GM21717 (cell line): Measurements from ENCODE around the gene FBXW11.
"Not testable (repeated sequence)": the region's sequence is repeated elsewhere in the genome, so short reads cannot be mapped to it uniquely, and the experiment has no call there.

ENCODE experiments used
- ATAC-seq: cut with Tn5 transposase; IDR thresholded peaks from one replicate; pipeline ENCODE4 v1.9.1; 2021; ENCODE audit warnings: mild to moderate bottlenecking, moderate library complexity; ENCODE audit not compliant: unreplicated experiment

FBXW11 gene

GRCh38 chr5:171956314-171956713 lies 50.1 kb downstream of the FBXW11 start:
- no peak for ATAC-seq

- no peak for ATAC-seq
These were observed 50.7 kb downstream of the FBXW11 start for GRCh38 chr5:171955761-171956160.

GRCh38 chr5:171954721-171955120 lies 51.7 kb downstream of the FBXW11 start:
- no peak for ATAC-seq

- no peak for ATAC-seq
These were observed 52.4 kb downstream of the FBXW11 start for GRCh38 chr5:171953860-171954701.

- no peak for ATAC-seq
These were observed 54.4 kb downstream of the FBXW11 start for GRCh38 chr5:171952021-171952420.

GRCh38 chr5:171951218-171951617 lies 55.2 kb downstream of the FBXW11 start:
- ATAC-seq = no peak

- ATAC-seq = no peak
These were observed 60.2 kb downstream of the FBXW11 start for GRCh38 chr5:171946000-171946781.

- ATAC-seq = no peak
These were observed 61.0 kb downstream of the FBXW11 start for GRCh38 chr5:171945476-171945875.

- no peak for ATAC-seq
These were observed 61.4 kb downstream of the FBXW11 start for GRCh38 chr5:171945066-171945465.

GRCh38 chr5:171942112-171942516 lies 64.3 kb downstream of the FBXW11 start:
- ATAC-seq = not testable (repeated sequence)

- ATAC-seq = not testable (repeated sequence)
These were observed 64.8 kb downstream of the FBXW11 start for GRCh38 chr5:171941675-171942074.

GRCh38 chr5:171941275-171941674 lies 65.2 kb downstream of the FBXW11 start:
- not testable (repeated sequence) for ATAC-seq

- no peak for ATAC-seq
These were observed 66.5 kb downstream of the FBXW11 start for GRCh38 chr5:171939951-171940350.

- no peak for ATAC-seq
These were observed 68.1 kb downstream of the FBXW11 start for GRCh38 chr5:171938358-171938757.

GRCh38 chr5:171937351-171937750 lies 69.1 kb downstream of the FBXW11 start:
- ATAC-seq = no peak

GRCh38 chr5:171934586-171934985 lies 71.9 kb downstream of the FBXW11 start:
- no peak for ATAC-seq

- ATAC-seq = no peak
These were observed 75.3 kb downstream of the FBXW11 start for GRCh38 chr5:171931163-171931562.

GRCh38 chr5:171927345-171927941 lies 79.0 kb downstream of the FBXW11 start:
- ATAC-seq = no peak

- ATAC-seq = peak; percentile 89
These were observed 80.1 kb downstream of the FBXW11 start for GRCh38 chr5:171926311-171926710.

GRCh38 chr5:171924493-171925122 lies 81.8 kb downstream of the FBXW11 start:
- ATAC-seq = no peak

- ATAC-seq = no peak
These were observed 85.6 kb downstream of the FBXW11 start for GRCh38 chr5:171920765-171921391.
